GM23338 (cell line): Measurements from ENCODE around the gene CD6. TPM values are rescaled to one million over a fixed set of nuclear protein-coding genes. Genes with fewer than 3 reads are reported as not detected.

Experiments used
- polyA plus RNA-seq: library from polyadenylated mRNA; unstranded; fragments of >200 nt; fragmentation: Nextera tagmentation; extraction: Ambion mirVana; gene quantifications from 2 replicates; pipeline ENCODE4 v1.2.1, GENCODE V29; 2016
- small RNA-seq: library from RNA; depleted of rRNA; stranded (forward); fragments of <200 nt; gene quantifications from one replicate; pipeline ENCODE3, GENCODE V24; 2014; ENCODE audit warnings: low replicate concordance
- total RNA-seq: library from RNA; depleted of rRNA; stranded (reverse); fragments of >200 nt; shearing (Covaris generic); gene quantifications from 2 replicates; pipeline ENCODE4 v1.2.3, GENCODE V29; 2014; rRNA removed

CD6 gene
- total and polyA plus RNA-seq, 2 experiments from 2014 or later = 0.49 TPM; not detected in 1

Small RNA genes lying within 50 kb of the gene (small RNA-seq; reads per million reads assigned to genes)
- gene RNU6-933P = not detected

Other genes with a start within 250 kb of the CD6 start
- not detected in 2 replicates for gene MS4A18, start 247.0 kb upstream of the CD6 start, total RNA-seq
- gene MS4A18, start 247.0 kb upstream of the CD6 start, polyA plus RNA-seq = not detected in 2 replicates
- gene MS4A15, start 214.8 kb upstream of the CD6 start, total RNA-seq = not detected in 2 replicates
- gene MS4A15, start 214.8 kb upstream of the CD6 start, polyA plus RNA-seq = 0.14 and 0.44 TPM in 2 replicates
- not detected in 2 replicates for gene MS4A10, start 186.3 kb upstream of the CD6 start, total RNA-seq
- not detected in 2 replicates for gene MS4A10, start 186.3 kb upstream of the CD6 start, polyA plus RNA-seq
- gene CCDC86, start 129.6 kb upstream of the CD6 start, total RNA-seq = 81.8 and 98.5 TPM in 2 replicates
- gene CCDC86, start 129.6 kb upstream of the CD6 start, polyA plus RNA-seq = 67.0 and 67.3 TPM in 2 replicates
- 0.24 and 0.35 TPM in 2 replicates for gene PTGDR2, start 115.7 kb upstream of the CD6 start, total RNA-seq
- gene PTGDR2, start 115.7 kb upstream of the CD6 start, polyA plus RNA-seq = 0.57 and 0.73 TPM in 2 replicates
- gene ZP1, start 104.1 kb upstream of the CD6 start, total RNA-seq = not detected in 2 replicates
- not detected in 2 replicates for gene ZP1, start 104.1 kb upstream of the CD6 start, polyA plus RNA-seq
- gene PRPF19, start 65.1 kb upstream of the CD6 start, total RNA-seq = 134 and 161 TPM in 2 replicates
- gene PRPF19, start 65.1 kb upstream of the CD6 start, polyA plus RNA-seq = 153 and 186 TPM in 2 replicates
- 12.1 and 17.7 TPM in 2 replicates for gene TMEM109, start 57.5 kb upstream of the CD6 start, total RNA-seq
- 17.4 TPM in 2 replicates for gene TMEM109, start 57.5 kb upstream of the CD6 start, polyA plus RNA-seq
- 51.9 and 96.6 TPM in 2 replicates for gene TMEM132A, start 47.2 kb upstream of the CD6 start, total RNA-seq
- 36.2 and 38.5 TPM in 2 replicates for gene TMEM132A, start 47.2 kb upstream of the CD6 start, polyA plus RNA-seq
- 15.8 and 18.9 TPM in 2 replicates for gene SLC15A3, start 19.5 kb upstream of the CD6 start, total RNA-seq
- gene SLC15A3, start 19.5 kb upstream of the CD6 start, polyA plus RNA-seq = 14.2 and 16.7 TPM in 2 replicates
- gene CD5, start 130.8 kb downstream of the CD6 start, total RNA-seq = not detected in 2 replicates
- gene CD5, start 130.8 kb downstream of the CD6 start, polyA plus RNA-seq = not detected in 2 replicates
- 14.4 and 19.4 TPM in 2 replicates for gene VPS37C, start 189.7 kb downstream of the CD6 start, total RNA-seq
- gene VPS37C, start 189.7 kb downstream of the CD6 start, polyA plus RNA-seq = 8.7 and 8.8 TPM in 2 replicates
- gene PGA3, start 231.8 kb downstream of the CD6 start, total RNA-seq = not detected in 2 replicates
- 0.37 TPM in 1 of 2 replicates, not detected in the other for gene PGA3, start 231.8 kb downstream of the CD6 start, polyA plus RNA-seq